ENCODE results near the gene OLFM1.

OLFM1 gene

DNA sequence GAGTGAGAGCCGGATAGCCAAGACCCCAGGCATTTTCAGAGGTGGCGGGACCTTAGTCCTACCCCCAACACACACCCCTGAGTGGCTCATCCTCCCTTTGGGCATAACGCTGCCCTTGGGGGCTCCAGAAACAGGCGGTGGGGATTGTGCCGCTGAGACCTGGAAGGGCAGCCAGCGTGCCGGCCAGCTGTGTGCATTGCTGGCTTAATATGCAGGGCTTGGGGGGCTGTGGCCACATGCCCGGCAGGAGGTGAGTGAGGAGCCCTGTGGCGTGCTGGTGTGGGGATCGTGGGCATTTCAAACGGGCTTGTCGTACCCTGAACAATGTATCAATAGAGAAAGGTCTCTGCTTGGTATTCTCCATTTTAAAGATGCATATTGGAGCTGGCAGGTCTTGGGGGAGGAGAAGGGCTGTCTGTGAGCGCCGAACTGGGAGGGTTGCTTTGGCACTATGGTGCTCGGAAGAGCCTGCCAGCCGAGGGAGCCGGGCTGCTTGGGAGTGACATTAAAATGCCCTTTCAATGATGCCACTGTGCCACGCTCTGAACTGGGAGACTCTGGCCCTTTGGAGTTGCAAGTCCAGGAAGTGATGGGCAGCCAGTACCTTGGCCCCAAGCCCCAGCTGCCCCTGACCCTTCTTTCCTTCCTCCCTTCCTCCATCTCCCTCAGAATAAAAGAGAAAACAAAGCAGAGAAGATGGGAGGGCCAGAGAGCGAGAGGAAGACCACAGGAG lies 11.2 kb upstream of the OLFM1 start:
- no peak for DNase-seq (ENCODE audit: low read depth in 1 of 2, low spot score in 1 of 2)

DNA sequence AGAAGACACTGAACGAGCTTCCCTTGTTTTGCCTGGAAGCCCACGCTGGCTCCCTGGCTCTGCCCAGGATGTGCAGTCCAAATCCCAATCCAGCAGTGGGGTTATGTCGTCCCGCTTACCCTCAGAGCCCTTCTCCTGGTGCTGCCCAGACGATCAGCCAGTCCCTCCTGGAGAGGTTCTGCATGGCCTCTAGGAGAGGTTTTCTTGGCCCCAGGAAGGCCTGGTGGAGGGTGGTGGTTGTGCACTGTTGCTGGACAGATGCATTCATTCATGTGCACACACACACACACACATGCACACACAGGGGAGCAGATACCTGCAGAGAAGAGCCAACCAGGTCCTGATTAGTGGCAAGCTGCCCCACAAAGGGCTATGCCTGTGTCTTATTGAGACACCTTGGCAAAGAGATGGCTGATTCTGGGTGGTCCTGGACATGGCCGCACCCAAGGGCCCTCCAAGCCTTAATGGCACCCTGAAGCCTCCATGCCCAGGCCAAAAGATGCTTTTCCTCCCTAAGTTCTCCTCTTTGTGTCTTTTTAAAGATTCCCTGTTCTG lies 10.5 kb upstream of the OLFM1 start:
- no peak for DNase-seq (ENCODE audit: low read depth in 1 of 2, low spot score in 1 of 2)

DNA sequence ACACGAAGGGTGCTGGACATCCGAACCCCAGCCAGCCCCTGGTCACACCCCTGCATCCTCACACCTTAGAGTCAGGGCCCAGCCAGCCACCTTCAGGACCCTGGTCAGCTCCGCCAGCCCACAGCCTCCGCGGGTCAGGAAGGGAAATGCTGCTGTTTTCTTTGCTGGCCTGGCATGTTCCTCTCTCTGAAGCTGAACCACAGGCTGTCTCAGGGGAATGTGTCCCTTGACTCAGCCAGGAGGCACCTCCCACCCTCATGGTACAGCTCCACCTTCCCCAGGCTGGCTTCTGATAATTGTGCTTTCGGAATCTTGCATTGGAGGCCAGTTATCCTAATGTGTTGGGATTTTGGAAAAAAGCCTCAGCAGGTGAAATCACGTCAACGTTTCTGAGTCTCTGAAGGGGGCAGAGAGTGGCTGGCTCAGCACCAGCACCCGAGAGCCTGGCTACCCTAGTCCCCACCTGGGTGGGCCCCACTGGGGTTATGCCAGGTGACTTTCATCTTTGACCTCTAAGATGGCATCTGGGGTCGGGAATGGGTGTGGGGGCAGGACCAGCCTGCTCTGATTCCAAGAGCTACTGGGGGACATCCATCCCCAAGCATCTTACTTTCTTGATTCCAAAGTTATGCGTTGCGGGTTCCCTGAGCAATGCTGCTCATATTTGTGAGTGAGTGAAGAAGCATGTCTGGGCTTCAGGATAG lies 9.8 kb upstream of the OLFM1 start:
- no peak for DNase-seq (ENCODE audit: low read depth in 1 of 2, low spot score in 1 of 2)

DNA sequence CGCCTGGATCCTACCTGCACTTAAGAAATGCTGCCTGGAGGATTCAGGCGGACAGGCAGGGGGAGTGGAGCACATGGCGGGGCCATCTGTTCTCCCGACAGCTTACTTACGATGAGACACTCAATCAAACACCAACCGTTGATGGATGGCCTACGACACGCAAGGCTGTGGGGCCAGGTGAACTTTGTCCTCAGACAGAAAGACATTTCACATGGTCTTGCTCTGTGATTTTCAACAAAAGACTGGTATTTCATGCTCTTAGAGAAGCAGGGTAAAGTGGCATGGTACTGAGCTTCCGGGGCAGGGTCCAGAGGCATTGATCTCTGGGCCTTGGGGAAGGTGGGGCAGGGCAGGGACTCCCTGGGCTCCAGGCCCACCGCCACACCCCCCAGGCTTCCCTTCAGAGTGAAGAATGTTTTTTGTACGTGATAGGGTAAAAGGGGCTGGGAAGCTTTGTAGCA lies 9.1 kb upstream of the OLFM1 start:
- DNase-seq (ENCODE audit: low read depth in 1 of 2, low spot score in 1 of 2): no peak

DNA sequence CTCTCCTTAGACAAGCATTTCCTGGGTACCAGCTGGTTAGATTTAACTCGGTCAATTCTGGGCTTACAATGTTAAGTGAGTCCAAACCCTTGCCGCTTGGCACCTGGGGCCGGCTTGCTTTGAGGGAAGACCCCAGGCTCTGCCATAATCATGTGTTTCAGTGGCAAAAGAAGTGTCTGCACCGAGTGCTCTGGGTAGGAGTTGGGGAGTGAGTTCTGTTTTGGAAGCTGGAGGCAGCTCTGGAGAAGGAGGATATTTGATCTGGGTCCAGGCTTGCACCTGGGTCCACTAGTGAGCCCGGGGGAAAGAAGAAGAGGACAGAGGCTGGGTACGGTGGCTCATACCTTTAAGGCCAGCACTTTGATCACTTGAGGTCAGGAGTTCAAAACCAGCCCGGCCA lies 8.4 kb upstream of the OLFM1 start:
- no peak for DNase-seq (ENCODE audit: low read depth in 1 of 2, low spot score in 1 of 2)

DNA sequence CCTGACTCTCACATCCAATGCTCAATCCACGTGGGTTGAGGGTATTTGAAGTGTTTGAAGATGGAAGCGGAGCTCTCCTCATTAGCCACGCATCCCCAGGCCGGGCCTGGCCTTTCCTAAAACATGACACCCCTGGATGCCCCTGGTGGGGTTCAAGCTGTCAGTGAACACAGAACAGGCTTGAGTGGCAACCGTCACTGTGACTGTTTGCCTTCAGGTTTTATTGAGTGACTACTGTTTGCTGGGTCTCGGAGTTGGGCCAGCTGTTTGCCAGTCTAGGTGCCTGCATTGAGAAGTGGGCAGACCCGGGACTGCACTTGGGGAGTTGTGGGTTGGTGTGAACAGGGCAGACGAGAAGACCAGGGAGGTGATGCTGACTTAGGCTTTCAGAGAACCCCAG lies 7.8 kb upstream of the OLFM1 start:
- no peak for DNase-seq (ENCODE audit: low read depth in 1 of 2, low spot score in 1 of 2)

DNA sequence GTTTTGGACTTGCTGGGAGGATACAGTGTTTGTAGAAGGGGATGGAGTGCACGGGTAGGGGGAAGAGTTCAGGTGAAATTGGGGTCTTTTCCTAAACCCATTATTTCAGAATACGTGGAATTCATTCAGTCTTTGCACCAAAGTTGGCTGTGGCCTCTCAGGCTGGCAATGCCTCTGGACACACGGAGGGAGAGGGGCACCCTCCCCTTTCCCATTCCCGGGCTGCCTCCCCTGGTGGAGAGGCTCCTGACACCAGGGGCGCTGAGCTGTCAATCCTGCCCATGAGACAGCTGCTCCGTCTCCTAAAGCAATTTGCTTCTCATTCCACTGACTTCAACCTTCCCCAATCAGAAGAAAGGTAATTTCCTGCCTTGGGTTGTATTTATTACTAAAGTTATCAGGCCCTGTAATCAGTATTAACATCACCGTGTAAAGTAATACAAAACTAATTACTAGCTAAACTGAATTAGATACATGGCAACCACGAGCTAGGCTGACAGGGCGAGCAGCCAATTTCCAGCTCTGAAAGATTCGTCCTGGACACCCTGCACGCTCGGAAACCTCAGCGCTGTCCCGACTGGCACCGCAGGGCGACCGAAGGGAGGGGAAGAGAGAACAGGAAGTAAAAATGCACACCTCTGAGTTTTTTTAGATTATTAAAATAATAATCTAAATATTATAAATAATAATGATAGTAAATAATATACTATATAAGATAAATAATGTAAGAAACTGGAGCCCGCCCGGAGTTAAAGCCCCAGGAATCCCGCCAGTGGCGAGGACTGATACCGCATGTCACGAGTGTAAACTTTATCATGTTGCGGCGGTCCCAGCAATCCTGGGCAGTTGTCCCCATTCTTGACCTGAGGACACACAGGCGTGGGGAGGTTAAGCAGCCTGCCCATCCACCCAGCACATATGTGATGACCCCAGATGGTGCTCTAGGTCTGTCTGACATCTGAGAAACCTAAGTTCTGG lies 6.9 kb upstream of the OLFM1 start:
- DNase-seq (ENCODE audit: low read depth in 1 of 2, low spot score in 1 of 2): no peak

DNA sequence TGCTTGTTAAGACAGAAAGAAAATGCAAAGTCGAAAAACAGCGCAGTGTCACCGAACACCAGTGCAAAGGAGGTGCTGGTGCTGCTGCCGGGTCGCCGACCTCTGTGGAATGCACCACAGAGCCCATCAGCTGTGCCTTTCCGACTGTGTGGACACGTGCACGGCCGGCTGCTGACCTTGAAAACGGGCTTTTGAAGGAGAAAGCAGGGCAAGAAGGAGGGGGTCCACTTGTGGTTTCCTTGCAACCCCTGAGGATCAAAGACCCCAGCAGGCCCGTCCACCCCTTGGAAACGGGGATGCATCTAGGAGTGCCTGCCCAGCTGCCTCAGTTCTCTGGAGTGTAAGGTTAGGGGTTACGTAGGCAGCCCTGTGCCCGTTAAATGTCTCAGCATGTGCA lies 6.2 kb upstream of the OLFM1 start:
- no peak for DNase-seq (ENCODE audit: low read depth in 1 of 2, low spot score in 1 of 2)

DNA sequence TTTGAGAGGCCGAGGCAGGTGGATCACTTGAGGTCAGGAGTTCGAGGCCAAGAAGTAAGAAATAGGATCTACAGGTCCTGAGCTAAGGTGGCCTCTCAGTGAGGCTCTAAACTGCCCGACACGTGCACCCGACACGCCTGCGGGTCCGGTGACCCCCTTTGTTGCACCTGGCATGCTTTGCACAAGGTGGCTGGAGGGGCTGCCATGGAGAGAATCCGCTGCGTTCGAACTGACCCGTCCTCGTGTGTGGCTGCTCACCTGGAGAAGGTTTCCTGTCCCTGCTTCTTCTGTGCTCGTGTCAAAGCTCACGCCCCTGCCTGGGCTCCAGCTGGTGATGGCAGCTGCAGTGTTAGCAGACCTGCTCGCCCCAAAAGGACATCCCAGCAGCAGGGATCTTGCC lies 5.7 kb upstream of the OLFM1 start:
- DNase-seq (ENCODE audit: low read depth in 1 of 2, low spot score in 1 of 2): no peak

DNA sequence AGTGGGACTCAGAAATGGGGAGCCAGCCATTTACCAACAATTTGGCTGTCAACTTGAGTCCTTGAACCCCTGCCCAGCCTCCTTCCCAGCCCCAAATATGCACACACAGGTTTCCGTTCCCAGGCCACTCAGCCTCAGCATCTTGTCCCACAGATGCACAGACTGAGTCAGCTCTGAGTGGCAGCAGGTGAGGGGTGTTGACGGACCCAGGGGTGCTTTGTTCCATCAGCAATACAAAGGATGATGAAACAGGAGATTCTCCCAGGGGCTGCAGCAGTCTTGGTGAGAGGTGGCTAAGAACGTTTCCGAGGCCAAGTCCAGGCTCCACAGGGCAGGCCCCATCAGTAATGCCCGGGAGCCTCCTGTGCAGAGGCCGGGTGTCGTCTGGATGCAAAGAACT lies 4.9 kb upstream of the OLFM1 start:
- no peak for DNase-seq (ENCODE audit: low read depth in 1 of 2, low spot score in 1 of 2)

DNA sequence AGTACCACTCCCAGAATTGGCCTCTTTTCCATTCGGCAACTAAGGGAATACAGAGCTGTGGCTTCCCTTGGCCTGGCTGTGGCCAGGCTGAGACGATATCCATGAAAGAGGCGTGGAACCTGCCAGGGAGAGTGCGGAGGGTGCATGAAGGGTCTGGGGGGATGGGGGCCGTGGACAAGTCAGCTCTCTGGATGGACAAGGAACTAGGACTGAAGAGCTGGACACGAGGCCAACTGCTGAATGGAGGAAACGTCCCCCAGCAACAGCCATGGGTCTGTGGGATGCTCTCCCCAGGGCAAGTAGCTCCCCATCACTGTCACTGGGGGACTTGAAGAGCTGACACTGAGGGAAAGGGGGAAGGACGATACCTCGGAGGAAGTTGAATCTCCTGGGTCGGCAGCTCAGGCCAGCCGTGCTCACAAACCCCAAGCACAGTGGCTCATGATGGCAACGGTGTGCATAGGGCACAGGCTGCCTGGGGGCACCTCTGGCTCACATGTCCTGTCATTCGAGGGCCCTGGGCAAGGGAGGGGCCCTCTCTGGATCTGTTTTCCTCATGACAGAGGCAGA lies 4.1 kb upstream of the OLFM1 start:
- no peak for DNase-seq (ENCODE audit: low read depth in 1 of 2, low spot score in 1 of 2)

DNA sequence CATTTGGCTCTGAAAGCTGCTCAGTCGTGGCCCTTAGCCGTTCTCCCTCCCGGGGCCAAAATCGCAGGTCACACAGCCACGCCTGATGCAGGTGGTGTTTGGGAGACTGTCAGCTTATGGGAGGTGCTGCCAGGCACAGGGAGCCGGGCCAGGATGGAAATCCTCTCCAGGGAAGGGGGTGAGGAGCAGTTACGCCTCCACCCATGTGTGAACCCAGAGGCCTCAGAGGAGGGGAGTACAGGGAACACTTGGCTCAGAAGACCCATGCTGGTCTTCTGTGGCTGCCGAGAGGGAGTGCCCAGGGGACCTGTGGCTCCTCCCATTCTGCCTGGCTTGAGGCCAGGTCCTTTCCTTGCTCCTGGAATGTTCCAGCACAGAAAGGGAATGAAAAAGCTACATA lies 3.6 kb upstream of the OLFM1 start:
- DNase-seq (ENCODE audit: low read depth in 1 of 2, low spot score in 1 of 2): no peak

DNA sequence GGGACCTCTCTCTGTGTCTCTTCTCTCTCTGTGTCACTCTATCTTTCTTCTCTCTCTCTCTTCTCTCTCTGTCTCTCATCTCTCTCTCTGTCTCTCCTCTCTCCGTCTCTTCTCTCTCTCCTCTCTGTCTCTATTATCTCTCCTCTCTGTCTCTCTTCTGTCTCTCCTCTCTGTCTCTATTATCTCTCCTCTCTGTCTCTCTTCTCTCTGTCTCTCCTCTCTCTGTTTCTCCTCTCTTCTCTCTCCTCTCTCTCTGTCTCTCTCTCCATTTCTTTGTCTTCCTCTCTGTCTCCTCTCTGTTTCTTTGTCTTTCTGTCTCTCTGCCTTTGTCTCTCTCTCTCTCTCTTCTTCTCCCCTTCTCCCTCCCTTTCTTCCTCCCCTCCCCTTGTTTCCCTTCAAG lies 3.2 kb upstream of the OLFM1 start:
- no peak for DNase-seq (ENCODE audit: low read depth in 1 of 2, low spot score in 1 of 2)

DNA sequence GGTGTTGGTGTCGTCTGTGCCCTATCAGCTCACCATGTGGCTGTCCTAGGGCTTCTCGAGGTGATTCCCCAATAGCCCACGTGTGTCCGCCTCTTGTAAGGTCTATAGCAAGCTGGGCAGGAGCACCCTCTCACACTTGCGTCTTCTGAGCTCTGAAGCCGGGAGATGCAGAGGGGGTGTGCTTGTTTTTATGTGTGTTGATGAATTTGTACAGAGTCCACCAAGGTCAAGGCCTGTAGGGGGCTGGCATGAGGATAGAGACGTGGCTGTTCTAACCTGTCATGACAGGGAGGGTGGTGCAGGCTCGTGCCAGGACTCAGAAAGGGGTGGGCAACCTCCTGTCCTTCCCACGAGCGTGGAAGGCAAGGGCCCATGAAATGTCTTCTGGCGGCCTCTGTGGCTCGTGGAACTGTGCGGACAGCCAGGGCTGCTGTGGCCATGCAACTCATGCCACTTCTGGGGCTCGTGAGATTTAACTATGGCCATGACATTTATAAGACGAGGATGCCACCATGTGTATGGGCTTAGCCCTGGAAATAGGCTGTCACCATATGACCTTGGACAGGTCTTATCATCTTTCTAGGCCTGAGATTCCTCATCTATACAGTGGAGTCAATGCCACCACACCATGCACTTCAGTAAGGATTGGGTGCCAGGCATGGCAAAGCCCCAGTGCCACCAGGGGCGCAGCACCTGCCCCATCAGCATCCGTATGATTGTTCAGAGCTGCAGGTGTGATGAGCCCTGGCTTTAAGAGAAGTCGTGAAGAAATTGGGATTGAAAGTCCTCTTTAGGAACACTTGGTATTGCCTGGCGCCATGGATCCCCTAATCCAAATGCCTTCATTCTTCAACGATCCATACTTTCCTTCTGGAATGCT lies 2.3 kb upstream of the OLFM1 start:
- DNase-seq (ENCODE audit: low read depth in 1 of 2, low spot score in 1 of 2): no peak

DNA sequence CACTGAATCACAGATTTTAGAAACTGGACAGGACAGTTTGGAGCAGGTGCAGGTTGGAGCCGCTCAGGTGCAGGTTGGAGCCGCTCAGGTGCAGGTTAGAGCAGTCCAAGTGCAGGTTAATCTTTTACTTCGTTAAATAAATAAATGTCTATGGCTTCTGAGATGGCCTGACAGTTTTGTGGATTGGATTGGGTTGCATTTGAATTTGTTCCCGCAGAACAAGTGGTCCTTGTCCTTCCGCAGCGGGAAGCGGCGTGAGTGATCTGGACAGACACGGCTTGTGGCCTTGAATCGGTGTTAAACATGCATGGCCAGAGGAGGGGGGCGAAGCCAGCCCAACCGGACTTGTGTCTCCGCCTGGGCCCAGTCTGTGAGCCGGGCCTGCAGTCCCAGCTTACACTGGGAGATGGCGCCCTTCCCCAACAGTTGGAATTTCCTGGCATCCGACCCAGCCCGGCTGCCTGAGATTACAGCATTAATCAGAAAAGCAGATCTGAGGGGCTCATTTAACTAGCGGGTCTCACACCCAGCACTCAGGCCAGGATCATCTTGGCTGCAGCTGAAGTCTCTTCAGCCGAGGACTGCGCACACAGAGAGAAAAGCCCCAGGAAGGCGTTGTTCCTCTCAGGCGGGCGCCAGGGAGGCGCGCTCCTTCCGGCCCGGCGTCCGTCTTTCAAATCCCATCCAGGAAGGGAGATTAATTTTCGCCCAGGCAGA lies 1.5 kb upstream of the OLFM1 start:
- DNase-seq (ENCODE audit: low read depth in 1 of 2, low spot score in 1 of 2): no peak

DNA sequence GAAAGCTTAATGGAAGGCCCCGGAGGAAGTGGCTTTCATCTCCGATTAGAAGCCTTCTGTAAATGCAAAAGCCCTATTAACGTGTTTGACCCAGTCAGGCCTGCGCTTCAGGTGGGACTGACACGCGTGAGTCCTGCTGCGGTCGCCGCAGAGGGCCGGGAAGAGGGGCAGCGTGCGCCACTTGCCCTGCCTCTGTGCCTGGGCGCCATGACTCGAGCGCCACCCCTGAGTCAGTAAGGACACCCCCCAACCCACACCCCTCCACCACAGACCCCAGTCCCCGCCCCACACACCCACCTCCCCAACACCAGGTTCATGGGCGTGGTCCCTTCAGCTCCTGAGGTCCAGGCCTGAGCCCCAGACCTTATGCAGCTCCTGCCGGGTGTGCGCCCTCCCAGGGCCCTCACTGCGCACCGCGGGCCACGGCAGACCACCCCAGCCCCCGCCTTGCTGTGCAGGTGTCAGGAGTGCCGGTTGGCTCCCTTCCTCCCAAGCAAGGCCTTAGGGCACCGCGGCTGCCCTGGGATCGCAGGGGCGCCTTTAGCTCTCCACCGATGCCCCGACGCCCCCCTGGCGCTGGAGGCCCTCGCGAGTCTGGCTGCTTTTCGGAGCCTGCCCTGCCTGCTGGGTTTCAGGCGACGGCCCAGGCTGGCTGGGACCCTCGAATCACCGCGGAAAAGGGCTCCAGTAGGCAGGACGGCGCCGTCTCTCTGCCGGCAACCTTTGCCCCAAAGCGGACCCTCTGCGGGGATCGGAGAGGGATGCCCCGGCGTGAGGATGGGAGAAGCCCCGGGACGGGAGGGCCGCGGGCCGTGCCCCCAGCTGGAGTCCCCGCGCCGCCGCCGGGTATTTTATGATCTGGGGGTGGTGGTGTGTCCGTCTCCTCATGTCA lies 625 bp upstream of the OLFM1 start:
- DNase-seq (ENCODE audit: low read depth in 1 of 2, low spot score in 1 of 2): no peak

DNA sequence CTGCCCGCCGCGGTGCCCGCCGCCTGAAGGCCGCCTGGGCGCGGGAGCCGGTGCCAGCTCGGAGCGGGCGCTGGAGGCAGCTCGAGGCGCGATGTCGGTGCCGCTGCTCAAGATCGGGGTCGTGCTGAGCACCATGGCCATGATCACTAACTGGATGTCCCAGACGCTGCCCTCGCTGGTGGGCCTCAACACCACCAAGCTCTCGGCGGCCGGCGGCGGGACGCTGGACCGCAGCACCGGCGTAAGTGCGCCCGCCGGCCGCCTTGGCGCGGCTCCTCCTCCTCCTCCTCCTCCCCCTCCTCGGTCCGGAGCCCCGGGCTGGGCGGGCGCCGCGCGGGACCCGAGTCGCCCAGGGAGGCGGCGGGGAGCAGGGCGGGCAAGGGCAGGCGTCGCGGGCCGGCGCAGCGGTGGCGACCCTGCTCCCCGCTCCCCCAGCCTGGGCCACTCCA lies 455 bp downstream of the OLFM1 start:
- no peak for DNase-seq (ENCODE audit: low read depth in 1 of 2, low spot score in 1 of 2)

DNA sequence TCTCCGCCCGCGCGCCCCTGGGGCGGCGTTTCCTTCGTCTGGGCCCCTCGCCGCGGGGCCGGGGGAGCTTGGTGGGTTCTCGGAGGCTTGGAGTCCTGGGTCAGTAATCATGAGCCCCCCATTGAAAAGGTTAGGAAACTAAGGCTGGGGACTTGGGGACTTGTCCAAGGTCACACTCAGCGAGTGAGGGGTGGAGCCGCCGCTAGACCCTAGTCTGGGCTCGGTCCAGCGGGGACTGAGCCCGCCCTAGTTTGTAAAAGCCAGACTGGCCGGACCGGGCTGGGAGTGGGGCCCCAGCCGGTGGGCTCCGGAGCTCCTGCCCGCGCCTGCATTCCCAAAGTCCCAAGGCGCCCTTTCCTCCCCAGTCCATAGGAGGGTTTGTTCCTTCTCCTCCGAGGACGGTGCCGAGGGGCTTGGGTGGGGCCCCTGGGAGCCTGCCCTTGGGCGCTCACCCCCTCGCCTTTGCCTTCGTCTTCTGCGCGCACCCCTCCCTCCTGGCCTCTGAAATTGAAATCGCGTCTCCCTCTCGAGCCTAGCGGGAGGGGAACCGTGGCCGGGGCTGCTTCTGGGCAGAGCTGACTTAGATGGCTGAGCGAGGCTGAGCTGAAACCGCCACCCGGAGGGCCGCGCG lies 995 bp downstream of the OLFM1 start:
- no peak for DNase-seq (ENCODE audit: low read depth in 1 of 2, low spot score in 1 of 2)

Data from activated T-helper 1 cell treated with anti-CD3 and anti-CD28 coated beads, Interleukin-2, amount 50 U/mL, for 16 hours (primary cell).